ENCODE measurements around the gene RALA.

The RALA gene

DNA sequence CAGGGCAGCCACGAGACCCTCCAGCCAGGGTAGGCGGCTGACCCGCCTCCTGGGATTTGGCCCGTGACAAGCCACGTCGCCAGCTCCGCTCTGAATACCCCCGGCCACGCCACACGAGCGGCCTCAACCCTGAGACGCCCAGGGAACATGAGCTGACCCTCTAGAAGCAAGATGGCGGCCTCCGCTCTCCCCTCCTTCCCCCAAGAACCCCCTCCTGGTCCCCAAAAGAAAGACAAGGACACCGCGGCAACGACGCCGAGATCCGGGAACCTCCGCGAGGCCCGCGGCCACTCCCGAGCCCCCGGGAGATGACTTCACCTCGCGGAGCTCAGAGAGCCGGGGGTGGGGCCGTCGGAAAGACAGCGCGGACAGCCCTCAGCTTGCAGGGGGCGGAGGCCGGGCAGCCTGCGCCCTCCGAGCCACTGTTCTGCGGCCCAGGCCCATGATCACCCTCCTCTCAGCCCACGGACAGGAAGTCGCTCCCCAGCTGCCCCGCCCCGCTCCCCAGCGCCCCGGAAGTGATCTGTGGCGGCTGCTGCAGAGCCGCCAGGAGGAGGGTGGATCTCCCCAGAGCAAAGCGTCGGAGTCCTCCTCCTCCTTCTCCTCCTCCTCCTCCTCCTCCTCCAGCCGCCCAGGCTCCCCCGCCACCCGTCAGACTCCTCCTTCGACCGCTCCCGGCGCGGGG is at the start of gene RALA:
RALA (plus strand) TSS at position 526 of the 685 bp plus-strand sequence. CDS start 63,096 bp downstream, outside the sequence.
- DNase-seq, result peak; percentile 89

GRCh38 chr7:39574673-39575349 is 48.6 kb upstream of the RALA start:
- DNase-seq, result no peak

- no peak for DNase-seq
Measured at GRCh38 chr7:39577229-39577874, 46.0 kb upstream of the RALA start.

DNA sequence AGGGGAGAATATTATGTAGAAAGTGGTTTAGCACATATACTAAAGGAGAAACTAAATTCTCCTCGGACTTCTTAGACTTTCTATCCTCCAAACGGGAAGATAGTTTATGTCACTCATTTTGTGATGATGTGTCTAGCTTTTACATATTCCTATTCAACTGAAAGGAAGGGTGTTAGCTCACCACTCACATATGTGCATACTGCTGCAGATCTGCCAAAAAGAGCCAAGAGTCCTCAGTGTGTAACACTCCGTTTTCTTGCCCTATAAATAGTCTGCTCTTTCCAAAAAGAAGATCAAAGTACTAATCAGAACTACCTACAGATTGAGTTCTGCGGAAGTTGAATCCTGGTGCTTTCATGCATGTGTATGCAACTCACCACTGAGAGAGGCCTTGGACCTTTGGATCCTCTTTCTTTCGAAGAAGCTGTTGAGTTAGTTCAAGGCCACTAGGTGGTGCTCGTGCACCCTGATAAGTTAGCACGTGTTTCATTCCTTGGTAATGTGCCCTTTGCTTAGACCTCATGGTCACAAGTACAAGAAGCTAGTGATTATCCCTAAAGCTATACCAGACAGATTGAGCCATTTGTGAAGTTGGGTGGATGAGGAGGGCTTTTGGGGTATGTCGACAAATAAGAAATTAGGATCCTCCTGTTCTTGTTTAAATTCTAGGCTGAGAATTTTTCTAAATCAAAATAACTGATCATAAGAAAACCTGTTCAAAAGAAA is 43.1 kb upstream of the RALA start:
- peak; percentile 94 for DNase-seq

DNA sequence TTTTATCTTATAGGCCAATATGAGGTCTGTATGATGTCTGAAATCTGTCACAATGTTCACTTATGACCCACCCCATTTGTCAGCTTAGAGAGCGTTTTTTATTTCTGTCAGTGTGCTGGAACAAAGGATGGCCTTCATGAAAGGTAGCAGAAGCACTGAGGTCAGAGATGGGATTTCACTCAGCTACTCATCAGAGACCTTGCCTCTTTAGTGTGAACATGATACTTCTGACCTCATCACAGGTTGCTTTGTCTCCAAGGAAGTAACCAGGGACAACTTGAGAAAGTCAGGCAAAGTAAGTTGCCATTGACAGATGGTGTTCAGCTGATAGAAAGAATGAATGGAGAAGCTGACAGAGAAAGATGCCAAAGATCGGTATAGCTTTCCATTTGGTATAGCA is 40.8 kb upstream of the RALA start:
- no peak for DNase-seq

GRCh38 chr7:39583539-39583938 is 39.8 kb upstream of the RALA start:
- no peak for DNase-seq

- DNase-seq, result no peak
Measured at GRCh38 chr7:39587393-39587792, 36.0 kb upstream of the RALA start.

DNA sequence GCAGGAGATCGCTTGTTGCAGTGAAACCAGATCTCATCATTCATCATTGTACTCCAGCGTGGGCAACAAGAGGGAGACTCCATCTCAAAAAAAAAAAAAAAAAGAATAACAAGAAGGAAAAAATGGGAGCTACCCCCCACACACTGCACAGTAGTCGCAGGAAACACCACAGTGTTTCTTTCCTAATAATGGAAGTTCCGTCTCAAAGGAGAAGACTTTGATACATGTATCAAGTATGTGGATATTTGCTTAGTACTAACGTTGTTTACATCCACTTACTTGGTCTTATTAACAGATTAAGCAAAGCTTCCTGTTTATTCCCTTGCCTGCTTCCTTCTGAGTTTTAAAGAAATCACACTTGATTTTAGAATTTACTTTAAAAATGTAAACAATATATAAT is 35.0 kb upstream of the RALA start:
- no peak for DNase-seq

- DNase-seq, result no peak
Measured at GRCh38 chr7:39589323-39590111, 33.9 kb upstream of the RALA start.

DNA sequence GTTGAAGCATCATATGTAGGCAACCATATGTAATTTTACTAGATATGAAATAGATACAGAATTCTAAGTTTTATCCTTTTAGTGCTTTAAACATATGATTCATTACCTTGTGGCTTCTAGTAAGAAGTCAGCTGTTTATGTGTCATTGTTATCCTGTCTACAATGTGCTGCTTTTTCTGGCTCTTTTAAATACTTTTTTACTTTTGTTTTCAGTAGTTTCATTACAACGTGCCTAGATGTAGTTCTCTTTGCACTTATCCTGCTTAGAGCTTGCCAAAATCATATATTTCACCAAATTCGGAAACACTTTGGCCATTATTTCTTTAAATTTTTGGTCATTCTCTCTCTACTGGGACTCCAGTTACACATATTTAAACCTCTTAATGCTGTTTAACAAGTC is 30.8 kb upstream of the RALA start:
- DNase-seq, result no peak

DNA sequence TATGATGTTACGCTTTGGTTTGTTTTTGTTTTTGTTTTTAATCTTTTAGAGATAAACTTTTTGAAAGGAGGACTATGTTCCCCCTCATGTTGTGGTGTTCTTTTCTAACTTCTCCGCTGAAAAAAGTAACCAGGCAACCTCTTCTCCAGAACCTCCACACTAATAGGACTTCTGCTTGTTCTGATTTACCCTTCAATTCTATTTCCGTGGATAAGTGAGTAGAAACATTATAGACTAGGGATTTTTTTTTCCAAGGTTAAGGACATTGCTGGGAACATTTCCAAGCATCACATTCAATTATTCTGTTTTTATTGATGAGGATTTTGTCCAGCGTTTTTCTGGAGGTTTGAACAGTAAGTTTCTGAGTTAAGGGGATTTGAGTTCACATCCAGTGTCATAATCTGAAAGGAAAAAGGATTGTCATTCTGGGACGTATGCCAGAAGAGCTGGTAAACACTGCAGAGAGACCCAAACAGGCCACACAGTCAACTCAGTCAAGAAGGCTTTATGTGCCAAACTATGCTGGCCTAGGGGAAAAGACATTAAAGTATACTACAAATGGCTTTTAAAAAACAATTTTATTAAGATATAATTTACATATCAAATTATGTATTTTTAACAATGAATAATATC is 28.3 kb upstream of the RALA start:
- no peak for DNase-seq

- no peak for DNase-seq
Measured at GRCh38 chr7:39602351-39602750, 21.0 kb upstream of the RALA start.

DNA sequence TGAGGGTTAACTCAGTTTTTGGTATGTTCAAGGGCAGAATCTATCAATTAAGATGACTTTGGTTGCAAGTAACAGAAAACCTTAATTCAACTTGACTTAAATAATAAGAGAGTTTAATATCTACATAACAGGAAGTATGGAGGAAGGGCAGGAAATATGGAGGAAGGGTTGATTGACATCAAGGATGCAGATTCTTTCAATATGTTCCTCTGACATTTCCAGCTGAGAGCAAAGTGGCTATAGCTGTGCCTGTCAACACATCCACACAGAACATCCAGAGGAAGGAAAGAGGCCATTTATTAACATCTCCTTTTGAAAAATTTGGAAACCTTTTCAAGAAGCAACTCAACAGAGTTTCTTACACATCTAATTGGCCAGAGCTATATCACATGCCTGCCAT is 19.4 kb upstream of the RALA start:
- DNase-seq, result no peak

DNA sequence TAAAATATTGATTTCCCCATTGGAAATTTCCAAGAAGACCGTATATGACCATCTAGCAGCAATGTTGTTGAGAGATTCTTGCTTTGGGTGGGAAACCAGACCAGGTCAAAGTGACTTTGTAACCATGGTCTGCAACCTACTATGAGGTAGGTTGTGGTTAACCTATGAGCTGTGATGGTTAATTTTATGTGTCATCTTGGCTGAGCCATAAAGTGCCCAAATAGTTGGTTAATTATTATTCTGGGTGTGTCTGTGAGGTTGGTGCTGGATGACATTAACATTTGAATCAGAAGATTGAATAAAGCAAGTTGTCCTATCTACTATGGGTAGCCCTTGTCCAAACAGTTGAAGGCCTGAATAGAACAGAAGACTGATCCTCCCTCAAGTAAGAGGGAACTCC is 18.3 kb upstream of the RALA start:
- DNase-seq, result no peak

GRCh38 chr7:39606352-39606751 is 17.0 kb upstream of the RALA start:
- DNase-seq, result no peak

GRCh38 chr7:39606941-39607340 is 16.4 kb upstream of the RALA start:
- DNase-seq, result no peak

DNA sequence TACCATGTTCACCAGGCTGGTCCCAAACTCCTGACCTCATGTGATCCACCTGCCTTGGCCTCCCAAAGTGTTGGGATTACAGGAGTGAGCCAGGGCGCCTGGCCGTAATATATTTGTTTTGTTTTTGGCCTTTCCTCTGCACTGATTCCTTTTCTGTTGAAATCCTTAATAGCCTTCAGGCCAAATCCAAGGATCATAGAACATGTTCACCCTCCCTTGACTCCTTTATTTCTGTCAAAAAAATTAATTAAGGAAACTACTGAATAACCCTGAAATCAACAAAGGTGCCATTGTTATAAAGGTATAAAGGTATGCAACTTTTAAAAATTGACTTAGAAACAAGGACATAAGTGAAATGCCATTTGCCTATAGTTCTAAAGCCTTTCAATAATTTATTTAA is 15.5 kb upstream of the RALA start:
- no peak for DNase-seq

GRCh38 chr7:39608278-39608677 is 15.1 kb upstream of the RALA start:
- DNase-seq, result no peak

DNA sequence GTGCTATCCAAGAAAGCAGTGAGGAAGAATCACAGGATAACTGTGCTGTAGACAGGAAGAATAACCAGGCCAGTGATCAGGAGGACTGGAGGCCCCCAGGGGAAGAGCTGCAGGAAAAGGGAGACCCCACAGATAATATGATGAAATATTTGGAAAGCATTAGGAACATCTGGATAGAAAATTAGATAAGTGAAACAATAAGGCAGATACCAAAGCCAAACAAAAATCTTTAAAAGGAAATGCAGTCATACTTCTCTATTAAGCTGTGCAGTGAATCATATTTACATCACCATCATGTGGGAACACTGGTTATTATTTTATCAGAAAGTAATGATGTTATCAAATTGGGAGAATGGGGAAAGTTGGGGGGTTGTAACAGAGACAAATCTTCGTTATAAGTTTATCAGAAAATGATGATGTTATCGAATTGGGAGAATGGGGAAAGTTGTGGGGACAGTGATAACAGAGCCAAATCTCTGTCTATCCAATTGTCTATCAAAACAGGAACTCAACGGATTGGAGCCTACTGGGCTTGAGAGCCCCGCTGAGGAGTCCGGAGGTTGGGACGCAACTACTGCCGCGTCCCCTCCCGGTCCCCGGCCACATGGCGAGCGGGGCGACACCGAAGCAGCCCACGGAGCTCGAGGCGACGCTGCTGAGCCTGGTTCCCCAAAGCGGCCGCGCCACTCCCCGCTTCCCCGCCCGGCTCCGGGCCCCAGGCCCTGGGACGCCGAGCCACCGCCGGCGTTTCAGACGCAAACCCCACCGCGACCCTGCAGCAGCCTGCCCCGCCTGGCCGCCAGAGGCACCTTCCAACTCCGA is 14.0 kb upstream of the RALA start:
- DNase-seq, result no peak

- no peak for DNase-seq
Measured at GRCh38 chr7:39609935-39610263, 13.5 kb upstream of the RALA start.

DNA sequence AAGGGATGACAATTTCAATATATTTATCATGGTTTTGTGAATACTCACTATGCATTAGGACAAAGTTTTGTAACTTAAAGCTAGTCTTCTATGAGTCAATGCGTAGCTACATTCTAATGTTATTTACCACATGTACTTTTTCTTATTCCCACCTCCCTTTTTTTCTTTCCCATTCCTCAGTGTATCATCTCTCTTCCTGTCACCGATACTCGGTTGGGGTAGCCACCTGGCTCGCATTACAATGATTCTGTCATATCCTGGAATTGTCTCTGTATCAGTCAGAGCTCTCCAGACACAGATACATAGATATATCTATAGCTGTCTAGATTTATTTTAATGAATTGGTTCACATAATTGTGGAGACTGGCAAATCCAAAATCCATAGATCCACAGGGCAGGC is 9.8 kb upstream of the RALA start:
- DNase-seq, result no peak

DNA sequence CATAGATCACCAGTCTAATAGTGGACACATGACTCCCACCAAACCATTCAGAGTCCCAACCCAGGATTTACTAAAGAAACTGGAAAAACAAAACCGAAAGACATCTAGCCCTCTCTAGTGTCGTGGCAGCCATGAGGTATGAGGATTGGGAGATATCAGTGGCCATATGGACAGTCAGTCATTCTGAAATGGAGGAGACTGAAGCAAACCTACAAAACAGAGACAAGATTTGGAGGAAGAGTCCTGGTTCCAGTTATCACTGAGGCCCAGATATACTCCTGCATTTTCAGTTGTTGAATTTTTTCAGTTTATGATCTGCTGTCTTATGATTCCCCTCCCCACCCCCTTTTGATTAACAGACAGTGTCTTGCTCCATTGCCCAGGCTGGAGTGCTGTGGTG is 9.1 kb upstream of the RALA start:
- no peak for DNase-seq
